Stimulated activated CD4-positive, alpha-beta T cell treated with anti-CD3 and anti-CD28 coated beads, Interleukin-15, amount 100 ng/mL, for 24 hours (primary cell): ENCODE results near the gene ZNF107.
"Not testable (repeated sequence)": the region's sequence is repeated elsewhere in the genome, so short reads cannot be mapped to it uniquely, and the experiment has no call there.

Source experiments
- DNase-seq: peaks from one replicate; pipeline ENCODE4 v3.0.0-alpha.2; 2020

Gene ZNF107

DNA sequence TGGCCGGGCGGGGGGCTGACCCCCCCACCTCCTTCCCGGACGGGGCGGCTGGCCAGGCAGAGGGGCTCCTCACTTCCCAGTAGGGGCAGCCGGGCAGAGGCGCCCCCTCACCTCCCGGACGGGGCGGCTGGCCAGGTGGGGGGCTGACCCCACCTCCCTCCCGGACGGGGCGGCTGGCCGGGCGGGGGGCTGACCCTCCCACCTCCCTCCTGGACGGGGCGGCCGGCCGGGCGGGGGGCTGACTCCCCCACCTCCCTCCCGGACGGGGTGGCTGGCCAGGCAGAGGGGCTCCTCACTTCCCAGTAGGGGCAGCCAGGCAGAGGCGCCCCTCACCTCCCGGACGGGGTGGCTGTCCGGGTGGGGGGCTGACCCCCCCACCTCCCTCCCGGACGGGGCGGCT lies 72.5 kb downstream of the ZNF107 start:
- not testable (repeated sequence) for DNase-seq

DNA sequence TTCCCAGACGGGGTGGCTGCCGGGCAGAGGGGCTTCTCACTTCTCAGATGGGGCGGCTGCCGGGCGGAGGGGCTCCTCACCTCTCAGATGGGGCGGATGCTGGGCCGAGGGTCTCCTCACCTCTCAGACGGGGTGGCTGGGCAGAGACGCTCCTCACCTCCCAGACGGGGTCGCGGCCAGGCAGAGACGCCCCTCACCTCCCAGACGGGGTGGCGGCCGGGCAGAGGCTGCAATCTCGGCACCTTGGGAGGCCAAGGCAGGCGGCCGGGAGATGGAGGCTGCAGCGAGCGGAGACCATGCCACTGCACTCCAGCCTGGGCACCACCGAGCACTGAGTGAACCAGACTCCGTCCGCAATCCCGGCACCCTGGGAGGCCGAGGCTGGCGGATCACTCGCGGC lies 73.0 kb downstream of the ZNF107 start:
- not testable (repeated sequence) for DNase-seq

DNA sequence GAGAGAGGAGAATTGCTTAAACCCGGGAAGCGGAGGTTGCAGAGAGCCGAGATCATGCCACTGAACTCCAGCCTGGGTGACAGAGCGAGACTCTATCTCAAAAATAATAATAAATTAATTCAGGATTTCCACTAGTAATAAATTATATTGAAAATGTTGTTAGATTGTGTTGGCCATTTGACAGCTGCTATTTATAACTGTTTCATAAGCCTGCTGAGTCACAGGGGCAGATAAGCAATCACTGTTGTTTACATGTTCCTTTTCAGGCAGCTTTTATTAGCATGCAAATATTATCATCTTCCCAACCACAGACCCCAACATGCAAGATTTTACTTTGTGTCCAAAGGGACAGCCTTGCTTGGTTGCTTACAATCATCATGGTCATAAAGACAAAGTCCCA lies 78.7 kb downstream of the ZNF107 start:
- DNase-seq, result no peak

DNA sequence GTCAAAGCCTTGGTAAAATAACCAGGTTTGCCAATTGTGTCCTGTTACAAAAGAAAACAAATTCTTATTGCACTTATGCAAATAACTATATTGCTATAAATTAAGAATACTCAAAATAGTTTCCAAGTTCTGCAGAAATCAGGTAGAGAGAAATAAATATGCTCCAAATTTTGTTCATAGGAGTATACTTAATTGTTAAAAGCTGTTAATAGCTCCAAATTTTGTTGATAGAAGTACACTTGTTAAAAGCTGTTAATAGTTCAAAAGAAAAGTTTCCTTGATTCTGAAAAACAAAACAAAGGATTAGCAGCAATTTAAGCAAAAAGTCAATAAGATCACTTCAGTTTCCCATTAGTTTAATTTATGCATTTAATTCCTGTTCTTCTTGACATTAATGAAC lies 81.9 kb downstream of the ZNF107 start:
- DNase-seq, result no peak

DNA sequence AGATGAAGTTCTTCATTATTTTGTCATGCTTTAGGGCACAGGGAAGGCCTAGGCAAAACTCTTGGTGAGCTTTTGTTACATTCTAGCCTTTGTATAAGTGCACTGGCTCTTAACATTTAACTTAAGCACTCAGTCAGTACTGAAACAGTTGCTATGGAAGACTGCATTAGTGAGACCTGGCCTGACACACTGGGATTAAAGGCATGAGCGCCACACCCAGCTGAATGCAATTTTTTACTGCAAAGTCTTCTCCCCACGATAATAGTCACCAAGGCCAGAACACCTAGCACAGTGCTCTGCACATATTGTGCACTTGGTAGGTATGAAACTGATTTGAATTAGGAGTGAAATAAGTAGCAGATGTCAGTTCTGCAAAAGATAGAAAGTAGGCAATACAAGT lies 87.1 kb downstream of the ZNF107 start:
- no peak for DNase-seq

DNA sequence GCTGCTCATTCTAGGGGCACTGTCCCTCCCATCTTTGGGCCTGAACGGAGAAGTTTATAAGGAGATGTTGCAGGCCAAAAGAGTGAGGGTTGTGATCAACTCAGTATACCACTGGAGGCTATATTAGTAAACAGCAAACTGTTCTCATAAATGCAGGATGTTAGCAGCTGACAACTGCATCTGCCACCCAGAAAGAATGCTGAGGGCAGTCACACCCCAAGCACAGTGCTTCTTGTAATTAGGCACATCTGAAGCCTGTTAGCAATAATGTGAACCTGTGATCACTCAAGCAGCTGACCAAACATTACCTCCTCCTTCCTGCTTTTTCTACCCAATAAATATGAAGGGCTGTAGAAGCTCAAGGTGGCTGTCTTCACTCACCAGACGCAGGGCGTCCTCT lies 89.9 kb downstream of the ZNF107 start:
- no peak for DNase-seq

DNA sequence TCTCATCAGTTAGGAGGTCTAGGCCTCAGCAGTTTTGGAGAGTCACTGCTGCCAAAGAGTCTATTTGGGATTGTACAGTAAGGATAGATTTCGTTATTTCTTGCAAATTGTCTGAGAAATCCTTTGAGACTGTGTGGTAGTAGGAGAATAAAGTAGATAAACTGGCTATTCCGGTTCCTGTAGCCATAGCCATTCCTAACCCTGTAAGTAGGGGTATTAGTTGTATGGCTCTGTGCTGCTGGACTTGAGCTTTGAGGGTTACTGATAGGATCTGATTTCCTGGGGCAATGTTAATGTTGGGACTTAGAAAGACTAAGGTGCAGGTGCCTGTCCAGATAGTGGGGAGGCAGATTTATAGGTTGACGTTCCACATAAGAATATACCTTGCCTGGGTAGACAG lies 92.2 kb downstream of the ZNF107 start:
- no peak for DNase-seq
